HFF-Myc (cell line): ENCODE results near the gene LENEP.

Experiments
- DNase-seq: peaks from one replicate; pipeline ENCODE4 v3.0.0-alpha.2; 2011; ENCODE audit warnings: low read depth; ENCODE audit errors: extremely low read depth
- H3K4me3 ChIP-seq: replicated peaks from 2 replicates; pipeline ENCODE4 v1.5.1; 2011; ENCODE audit warnings: low read depth, mild to moderate bottlenecking, control low read depth, low read length
- TF ChIP-seq, protein P1 (sequence below): IDR thresholded peaks from 2 replicates; pipeline ENCODE4 v1.5.1; 2012; ENCODE audit warnings: mild to moderate bottlenecking, low read depth, low read length, control low read depth; ENCODE audit errors: missing control alignments

LENEP gene

GRCh38 chr1:155034318-155035208 is 41.2 kb downstream of the LENEP start:
- TF ChIP-seq, protein P1, sequence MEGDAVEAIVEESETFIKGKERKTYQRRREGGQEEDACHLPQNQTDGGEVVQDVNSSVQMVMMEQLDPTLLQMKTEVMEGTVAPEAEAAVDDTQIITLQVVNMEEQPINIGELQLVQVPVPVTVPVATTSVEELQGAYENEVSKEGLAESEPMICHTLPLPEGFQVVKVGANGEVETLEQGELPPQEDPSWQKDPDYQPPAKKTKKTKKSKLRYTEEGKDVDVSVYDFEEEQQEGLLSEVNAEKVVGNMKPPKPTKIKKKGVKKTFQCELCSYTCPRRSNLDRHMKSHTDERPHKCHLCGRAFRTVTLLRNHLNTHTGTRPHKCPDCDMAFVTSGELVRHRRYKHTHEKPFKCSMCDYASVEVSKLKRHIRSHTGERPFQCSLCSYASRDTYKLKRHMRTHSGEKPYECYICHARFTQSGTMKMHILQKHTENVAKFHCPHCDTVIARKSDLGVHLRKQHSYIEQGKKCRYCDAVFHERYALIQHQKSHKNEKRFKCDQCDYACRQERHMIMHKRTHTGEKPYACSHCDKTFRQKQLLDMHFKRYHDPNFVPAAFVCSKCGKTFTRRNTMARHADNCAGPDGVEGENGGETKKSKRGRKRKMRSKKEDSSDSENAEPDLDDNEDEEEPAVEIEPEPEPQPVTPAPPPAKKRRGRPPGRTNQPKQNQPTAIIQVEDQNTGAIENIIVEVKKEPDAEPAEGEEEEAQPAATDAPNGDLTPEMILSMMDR = no peak
- DNase-seq = no peak
- no peak overlapping the region for H3K4me3 ChIP-seq

DNA sequence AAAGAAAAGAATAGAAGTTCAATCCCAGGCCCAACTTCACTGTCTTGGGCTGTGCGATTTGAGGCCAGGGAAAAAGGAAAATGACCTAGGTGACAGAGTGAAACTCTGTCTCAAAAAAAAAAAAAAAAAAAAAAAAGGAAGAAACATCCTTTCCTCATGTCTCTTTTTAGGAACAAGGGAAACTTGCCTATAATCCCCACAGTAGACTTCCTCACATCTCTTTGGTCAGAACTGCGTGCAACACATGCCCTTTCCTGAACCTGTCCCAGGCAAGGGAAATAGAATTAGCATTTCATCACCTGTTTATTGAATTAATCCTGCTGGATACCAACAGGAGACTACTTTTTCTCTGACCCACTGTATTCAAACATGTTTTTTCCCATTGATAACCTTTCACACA is 42.5 kb downstream of the LENEP start:
- TF ChIP-seq, protein P1 = no peak
- no peak overlapping the region for H3K4me3 ChIP-seq
- no peak for DNase-seq

GRCh38 chr1:155037043-155037442 is 43.7 kb downstream of the LENEP start:
- no peak overlapping the region for H3K4me3 ChIP-seq
- TF ChIP-seq, protein P1 = no peak
- DNase-seq = no peak

- no peak for DNase-seq
- H3K4me3 ChIP-seq = no peak overlapping the region
Observed at GRCh38 chr1:155037851-155038441, 44.6 kb downstream of the LENEP start.

GRCh38 chr1:155038602-155039307 is 45.4 kb downstream of the LENEP start:
- no peak overlapping the region for H3K4me3 ChIP-seq
- TF ChIP-seq, protein P1 = no peak
- DNase-seq = no peak

More at GRCh38 chr1:155037851-155038441, 44.6 kb downstream of the LENEP start:
- TF ChIP-seq, protein P1 = no peak

DNA sequence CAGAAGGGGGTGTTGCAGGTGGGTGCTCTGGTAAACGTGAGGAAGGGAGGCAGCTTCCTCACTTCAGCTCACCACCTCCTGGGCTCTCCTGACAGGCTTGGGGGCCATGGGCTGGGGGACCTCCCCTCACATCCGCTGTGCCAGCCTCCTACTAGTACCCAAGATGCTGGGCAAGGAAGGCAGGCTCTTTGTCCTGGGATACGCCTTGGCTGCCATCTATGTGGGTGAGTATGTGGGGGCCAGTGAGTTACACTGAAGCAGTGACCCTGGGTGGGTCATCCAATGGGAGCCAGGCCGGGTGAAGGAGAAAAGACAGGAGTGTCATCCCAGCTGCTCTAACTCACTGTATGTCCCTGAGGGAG is 45.9 kb downstream of the LENEP start:
- no peak for DNase-seq
- TF ChIP-seq, protein P1 = no peak
- H3K4me3 ChIP-seq = no peak overlapping the region
